Memory B cell (primary cell): Measurements from ENCODE around the gene CUEDC1.
"Not testable (repeated sequence)": the region's sequence is repeated elsewhere in the genome, so short reads cannot be mapped to it uniquely, and the experiment has no call there.

Experiments
- ATAC-seq: fragments of 150-1000 bp; cut with Tn5 transposase; 2 replicates; pipeline ENCODE4 v1.10.0; 2021; ENCODE audit warnings: low read depth, mild to moderate bottlenecking, moderate library complexity
- DNase-seq, 2 donors: peaks; one replicate each; pipeline ENCODE4 v3.0.0; 2022; ENCODE audit warnings: low spot score in 2 of 2
- H3K27ac Mint-ChIP-seq: one replicate; pipeline ENCODE4 v1.8.0; 2022; ENCODE audit warnings: mild to moderate bottlenecking, moderate library complexity, mixed read lengths
- H3K27me3 Mint-ChIP-seq: one replicate; pipeline ENCODE4 v1.8.0; 2022; ENCODE audit warnings: mixed read lengths
- H3K36me3 Mint-ChIP-seq: one replicate; pipeline ENCODE4 v1.8.0; 2022; ENCODE audit warnings: mild to moderate bottlenecking, mixed read lengths
- H3K4me1 Mint-ChIP-seq: one replicate; pipeline ENCODE4 v1.8.0; 2022; ENCODE audit warnings: mixed read lengths
- H3K4me3 Mint-ChIP-seq: one replicate; pipeline ENCODE4 v1.8.0; 2022; ENCODE audit warnings: mild to moderate bottlenecking, moderate library complexity, mixed read lengths
- H3K9me3 Mint-ChIP-seq: one replicate; pipeline ENCODE4 v1.8.0; 2022; ENCODE audit warnings: mixed read lengths

CUEDC1 gene

GRCh38 chr17:57975044-57975443, 19.8 kb upstream of the CUEDC1 start:
- Mint-ChIP-seq H3K9me3 (no peaks in the 10 kb centered on the region), H3K36me3 (peaks cover 34% of the 10 kb centered on the region), H3K27me3 (no peaks in the 10 kb centered on the region), H3K27ac (no peak overlapping the region), H3K4me3 (no peak overlapping the region), H3K4me1 (peaks cover 4% of the 10 kb centered on the region)
- DNase-seq (no peak), ATAC-seq (no peak)

- not testable (repeated sequence) for H3K27ac Mint-ChIP-seq, ATAC-seq, DNase-seq, H3K9me3 Mint-ChIP-seq, H3K4me3 Mint-ChIP-seq, H3K27me3 Mint-ChIP-seq, H3K4me1 Mint-ChIP-seq
- H3K36me3 Mint-ChIP-seq, result peaks cover 33% of the 10 kb centered on the region
These were observed 19.0 kb upstream of the CUEDC1 start for GRCh38 chr17:57974053-57974824.

- Mint-ChIP-seq H3K9me3 (no peaks in the 10 kb centered on the region), H3K4me3 (no peak overlapping the region), H3K27me3 (peaks cover 9% of the 10 kb centered on the region), H3K27ac (no peak overlapping the region), H3K4me1 (peaks cover 2% of the 10 kb centered on the region), H3K36me3 (peaks cover 21% of the 10 kb centered on the region)
- ATAC-seq, result no peak
- no peak for DNase-seq
These were observed 16.9 kb upstream of the CUEDC1 start for GRCh38 chr17:57972151-57972550.

GRCh38 chr17:57971572-57971971, 16.4 kb upstream of the CUEDC1 start:
- H3K36me3 Mint-ChIP-seq, result peaks cover 15% of the 10 kb centered on the region
- peaks cover 9% of the 10 kb centered on the region for H3K27me3 Mint-ChIP-seq
- H3K27ac Mint-ChIP-seq, result no peak overlapping the region
- peaks cover 2% of the 10 kb centered on the region for H3K4me1 Mint-ChIP-seq
- no peaks in the 10 kb centered on the region for H3K9me3 Mint-ChIP-seq
- no peak for ATAC-seq
- DNase-seq, result no peak
- no peak overlapping the region for H3K4me3 Mint-ChIP-seq

GRCh38 chr17:57970710-57971109, 15.5 kb upstream of the CUEDC1 start:
- Mint-ChIP-seq H3K27me3 (peaks cover 9% of the 10 kb centered on the region), H3K27ac (no peak overlapping the region), H3K36me3 (peaks cover 9% of the 10 kb centered on the region), H3K4me3 (no peak overlapping the region), H3K4me1 (no peaks in the 10 kb centered on the region), H3K9me3 (no peaks in the 10 kb centered on the region)
- no peak for ATAC-seq
- DNase-seq, result no peak

- H3K27me3 Mint-ChIP-seq, result peaks cover 12% of the 10 kb centered on the region
These were observed 13.2 kb upstream of the CUEDC1 start for GRCh38 chr17:57968456-57968855.

GRCh38 chr17:57966875-57967274, 11.7 kb upstream of the CUEDC1 start:
- no peaks in the 10 kb centered on the region for H3K4me1 Mint-ChIP-seq
- no peaks in the 10 kb centered on the region for H3K9me3 Mint-ChIP-seq
- no peak overlapping the region for H3K4me3 Mint-ChIP-seq
- ATAC-seq, result no peak
- H3K27ac Mint-ChIP-seq, result no peak overlapping the region
- peaks cover 17% of the 10 kb centered on the region for H3K27me3 Mint-ChIP-seq
- DNase-seq, result no peak
- no peaks in the 10 kb centered on the region for H3K36me3 Mint-ChIP-seq

More at GRCh38 chr17:57968456-57968855, 13.2 kb upstream of the CUEDC1 start:
- no peak for ATAC-seq
- Mint-ChIP-seq H3K27ac (no peak overlapping the region), H3K4me1 (no peaks in the 10 kb centered on the region), H3K9me3 (no peaks in the 10 kb centered on the region), H3K4me3 (no peak overlapping the region), H3K36me3 (peaks cover 2% of the 10 kb centered on the region)
- DNase-seq, result no peak

- ATAC-seq (no peak), DNase-seq (no peak)
- Mint-ChIP-seq H3K27me3 (peaks cover 18% of the 10 kb centered on the region), H3K36me3 (no peaks in the 10 kb centered on the region), H3K9me3 (no peaks in the 10 kb centered on the region), H3K4me3 (no peak overlapping the region), H3K4me1 (no peaks in the 10 kb centered on the region), H3K27ac (no peak overlapping the region)
These were observed 11.0 kb upstream of the CUEDC1 start for GRCh38 chr17:57966246-57966645.

- no peak for ATAC-seq
- Mint-ChIP-seq H3K36me3 (no peaks in the 10 kb centered on the region), H3K4me1 (no peaks in the 10 kb centered on the region), H3K27ac (no peak overlapping the region), H3K4me3 (no peak overlapping the region), H3K9me3 (no peaks in the 10 kb centered on the region), H3K27me3 (peaks cover 21% of the 10 kb centered on the region)
- DNase-seq, result no peak
These were observed 10.4 kb upstream of the CUEDC1 start for GRCh38 chr17:57965521-57966160.

GRCh38 chr17:57963149-57963511, 7.9 kb upstream of the CUEDC1 start:
- no peaks in the 10 kb centered on the region for H3K9me3 Mint-ChIP-seq
- no peak for ATAC-seq
- no peak overlapping the region for H3K4me3 Mint-ChIP-seq
- DNase-seq, result no peak
- peaks cover under 1% of the 10 kb centered on the region for H3K4me1 Mint-ChIP-seq
- H3K36me3 Mint-ChIP-seq, result no peaks in the 10 kb centered on the region
- no peak overlapping the region for H3K27ac Mint-ChIP-seq
- peaks cover 22% of the 10 kb centered on the region for H3K27me3 Mint-ChIP-seq

- Mint-ChIP-seq H3K36me3 (peaks cover 1% of the 10 kb centered on the region), H3K4me3 (no peak overlapping the region), H3K4me1 (peaks cover 7% of the 10 kb centered on the region), H3K9me3 (peaks cover 1% of the 10 kb centered on the region), H3K27me3 (peaks cover 26% of the 10 kb centered on the region), H3K27ac (no peak overlapping the region)
- no peak for ATAC-seq
- DNase-seq, result no peak
These were observed 7.3 kb upstream of the CUEDC1 start for GRCh38 chr17:57962279-57963148.

GRCh38 chr17:57959929-57960328, 4.7 kb upstream of the CUEDC1 start:
- DNase-seq, result no peak
- Mint-ChIP-seq H3K9me3 (peaks cover 2% of the 10 kb centered on the region), H3K27me3 (peaks cover 29% of the 10 kb centered on the region)

GRCh38 chr17:57958391-57958790, 3.2 kb upstream of the CUEDC1 start:
- not testable (repeated sequence) for ATAC-seq, H3K4me3 Mint-ChIP-seq, H3K9me3 Mint-ChIP-seq, DNase-seq, H3K27ac Mint-ChIP-seq, H3K36me3 Mint-ChIP-seq
- peaks cover 32% of the 10 kb centered on the region for H3K27me3 Mint-ChIP-seq
- peaks cover 19% of the 10 kb centered on the region for H3K4me1 Mint-ChIP-seq

More at GRCh38 chr17:57959929-57960328, 4.7 kb upstream of the CUEDC1 start:
- no peak for ATAC-seq
- H3K4me3 Mint-ChIP-seq, result no peak overlapping the region
- peaks cover 2% of the 10 kb centered on the region for H3K36me3 Mint-ChIP-seq
- peaks cover 19% of the 10 kb centered on the region for H3K4me1 Mint-ChIP-seq
- no peak overlapping the region for H3K27ac Mint-ChIP-seq

GRCh38 chr17:57957886-57958285, 2.7 kb upstream of the CUEDC1 start:
- H3K4me3 Mint-ChIP-seq, result no peak overlapping the region
- H3K4me1 Mint-ChIP-seq, result peaks cover 19% of the 10 kb centered on the region
- no peak overlapping the region for H3K27ac Mint-ChIP-seq
- no peak for DNase-seq
- H3K36me3 Mint-ChIP-seq, result peaks cover 2% of the 10 kb centered on the region
- ATAC-seq, result no peak
- H3K27me3 Mint-ChIP-seq, result peaks cover 36% of the 10 kb centered on the region
- peaks cover 2% of the 10 kb centered on the region for H3K9me3 Mint-ChIP-seq
